ENCODE results near the gene OR52H1. TPM values are rescaled to one million over a fixed set of nuclear protein-coding genes. Genes with fewer than 3 reads are reported as not detected.
"Not testable (repeated sequence)": the region's sequence is repeated elsewhere in the genome, so short reads cannot be mapped to it uniquely, and the experiment has no call there.

OR52H1 gene
- 0.41 and 0.81 TPM in 2 replicates for total RNA-seq (ENCODE audit: low replicate concordance)

GRCh38 chr11:5548440-5548839 is at the start of gene OR52H1:
OR52H1 (minus strand) TSS chr11:5548540; CDS start chr11:5545505, 3,035 bp downstream.
- no peak for DNase-seq (ENCODE audit: low read depth)
- TF ChIP-seq CTCF (IDR thresholded peaks at IDR 0.05; ENCODE audit: insufficient read depth, low read length), result no peak
- H3K4me3 ChIP-seq (ENCODE audit: low read depth, low read length), result no peak within 1 kb of the TSS

DNA sequence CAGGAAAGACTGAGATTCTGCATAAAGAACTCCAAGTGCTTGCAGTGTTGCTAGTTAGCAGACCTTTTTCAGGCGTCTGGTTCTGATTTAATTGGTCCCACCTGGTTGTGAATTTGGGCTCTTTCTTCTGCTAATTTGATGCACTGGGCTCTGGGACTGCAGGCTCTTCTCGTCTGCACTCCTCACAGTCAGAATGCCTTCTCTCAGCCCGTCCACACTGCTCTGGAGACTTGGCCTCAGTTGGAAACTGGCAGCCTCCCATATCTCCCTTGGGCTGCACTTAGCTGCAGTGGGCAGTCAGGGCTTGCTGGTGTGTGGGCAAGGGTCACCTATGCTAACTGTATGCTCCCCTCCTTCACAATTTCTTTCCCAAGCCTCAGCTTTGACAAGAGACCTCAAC is 49.6 kb upstream of the OR52H1 start:
- no peak for TF ChIP-seq CTCF (IDR thresholded peaks at IDR 0.05; ENCODE audit: insufficient read depth, low read length)
- peak overlapping the region; percentile 26 for H3K4me3 ChIP-seq (ENCODE audit: low read depth, low read length)
- DNase-seq (ENCODE audit: low read depth), result no peak

GRCh38 chr11:5596607-5597201 is 48.4 kb upstream of the OR52H1 start, which contains the start of gene TRIM6:
TRIM6 (plus strand) TSS chr11:5596637; CDS start chr11:5596898, 261 bp downstream.
- peak within 1 kb of the TSS; percentile 68 for H3K4me3 ChIP-seq (ENCODE audit: low read depth, low read length)
- no peak for TF ChIP-seq CTCF (IDR thresholded peaks at IDR 0.05; ENCODE audit: insufficient read depth, low read length)
- peak; percentile 38 for DNase-seq (ENCODE audit: low read depth)

DNA sequence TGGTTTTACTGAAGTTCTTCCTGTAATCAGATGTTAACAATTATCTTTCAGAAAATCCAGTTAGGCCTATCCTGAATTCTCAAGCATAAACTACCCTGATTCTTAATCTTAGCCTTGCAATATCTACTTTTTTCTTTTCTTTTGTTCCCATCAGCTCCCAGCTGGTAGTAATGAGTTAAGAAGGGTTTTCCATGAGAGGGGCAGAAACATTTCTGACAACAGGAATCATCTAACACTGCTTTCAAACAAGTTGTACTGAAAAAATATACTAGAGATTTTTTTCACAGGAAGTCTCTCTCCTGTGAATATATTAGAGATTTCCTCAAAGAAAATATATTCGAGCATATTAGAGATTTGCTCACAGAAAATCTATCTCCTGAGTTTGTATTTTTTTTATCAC is 44.8 kb upstream of the OR52H1 start:
- TF ChIP-seq CTCF (IDR thresholded peaks at IDR 0.05; ENCODE audit: insufficient read depth, low read length), result no peak
- no peak for DNase-seq (ENCODE audit: low read depth)
- H3K4me3 ChIP-seq (ENCODE audit: low read depth, low read length), result no peak overlapping the region

DNA sequence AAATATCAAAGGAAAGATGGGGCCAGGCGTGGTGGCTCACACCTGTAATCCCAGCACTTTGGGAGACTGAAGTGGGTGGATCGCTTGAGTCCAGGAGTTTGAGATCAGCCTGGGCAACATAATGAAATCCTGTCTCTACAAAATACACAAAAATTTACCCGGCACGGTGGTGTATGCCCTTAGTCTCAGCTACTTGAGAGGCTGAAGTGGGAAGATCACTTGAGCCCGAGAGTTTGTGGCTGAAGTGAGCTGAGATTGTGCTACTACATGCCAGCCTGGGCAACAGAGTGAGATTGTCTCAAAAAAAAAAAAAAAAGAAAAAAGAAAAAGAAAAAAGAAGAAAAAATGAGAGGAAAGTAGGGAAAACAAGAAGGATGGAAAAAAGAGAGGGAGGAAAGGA is 44.3 kb upstream of the OR52H1 start:
- no peak for TF ChIP-seq CTCF (IDR thresholded peaks at IDR 0.05; ENCODE audit: insufficient read depth, low read length)
- no peak overlapping the region for H3K4me3 ChIP-seq (ENCODE audit: low read depth, low read length)

GRCh38 chr11:5591613-5592012 is 43.3 kb upstream of the OR52H1 start:
- DNase-seq (ENCODE audit: low read depth), result no peak
- no peak overlapping the region for H3K4me3 ChIP-seq (ENCODE audit: low read depth, low read length)
- TF ChIP-seq CTCF (IDR thresholded peaks at IDR 0.05; ENCODE audit: insufficient read depth, low read length), result no peak

More for the DNA sequence above, 44.3 kb upstream of the OR52H1 start:
- no peak for DNase-seq (ENCODE audit: low read depth)

DNA sequence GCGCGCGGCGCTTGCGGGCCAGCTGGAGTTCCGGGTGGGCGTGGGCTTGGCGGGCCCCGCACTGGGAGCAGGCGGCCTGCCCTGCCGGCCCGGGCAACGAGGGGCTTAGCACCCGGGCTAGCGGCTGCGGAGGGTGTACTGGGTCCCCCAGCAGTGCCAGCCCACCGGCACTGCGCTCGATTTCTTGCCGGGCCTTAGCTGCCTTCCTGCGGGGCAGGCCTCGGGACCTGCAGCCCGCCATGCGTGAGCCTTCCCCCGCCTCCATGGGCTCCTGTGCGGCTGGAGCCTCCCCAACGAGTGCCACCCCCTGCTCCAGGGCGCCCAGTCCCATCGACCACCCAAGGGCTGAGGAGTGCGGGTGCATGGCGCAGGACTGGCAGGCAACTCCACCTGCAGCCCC is 41.6 kb upstream of the OR52H1 start:
- DNase-seq (ENCODE audit: low read depth); H3K4me3 ChIP-seq (ENCODE audit: low read depth, low read length): not testable (repeated sequence)

- DNase-seq (ENCODE audit: low read depth); H3K4me3 ChIP-seq (ENCODE audit: low read depth, low read length): not testable (repeated sequence)
Measured at GRCh38 chr11:5584458-5584857, 36.1 kb upstream of the OR52H1 start.
